GM18870 (cell line): Measurements from ENCODE around the gene PDIA5.
A peak's percentile ranks its signal among the peaks of the same experiment; 100 is the strongest.

Source experiments
- ATAC-seq: cut with Tn5 transposase; IDR thresholded peaks from one replicate; pipeline ENCODE4 v1.9.1; 2021; ENCODE audit warnings: moderate library complexity; ENCODE audit not compliant: unreplicated experiment

PDIA5 gene

GRCh38 chr3:123039178-123039577 lies 27.6 kb upstream of the PDIA5 start:
- no peak for ATAC-seq

GRCh38 chr3:123042413-123042812 lies 24.4 kb upstream of the PDIA5 start:
- no peak for ATAC-seq

- ATAC-seq, result no peak
Observed at GRCh38 chr3:123044981-123045763, 21.7 kb upstream of the PDIA5 start.

- no peak for ATAC-seq
Observed at GRCh38 chr3:123046262-123047061, 20.4 kb upstream of the PDIA5 start.

- ATAC-seq, result no peak
Observed at GRCh38 chr3:123047062-123047319, 19.8 kb upstream of the PDIA5 start.

GRCh38 chr3:123048480-123049237 lies 18.2 kb upstream of the PDIA5 start:
- no peak for ATAC-seq

- ATAC-seq, result no peak
Observed at GRCh38 chr3:123050666-123051065, 16.2 kb upstream of the PDIA5 start.

- ATAC-seq, result no peak
Observed at GRCh38 chr3:123053107-123053506, 13.7 kb upstream of the PDIA5 start.

GRCh38 chr3:123054109-123054778 lies 12.6 kb upstream of the PDIA5 start:
- ATAC-seq, result no peak

- no peak for ATAC-seq
Observed at GRCh38 chr3:123054931-123055330, 11.9 kb upstream of the PDIA5 start.

GRCh38 chr3:123055352-123055751 lies 11.5 kb upstream of the PDIA5 start:
- ATAC-seq, result no peak

- no peak for ATAC-seq
Observed at GRCh38 chr3:123058505-123058904, 8.3 kb upstream of the PDIA5 start.

- no peak for ATAC-seq
Observed at GRCh38 chr3:123060054-123060453, 6.8 kb upstream of the PDIA5 start.

GRCh38 chr3:123061856-123062255 lies 5.0 kb upstream of the PDIA5 start:
- no peak for ATAC-seq

- ATAC-seq, result no peak
Observed at GRCh38 chr3:123063034-123063433, 3.8 kb upstream of the PDIA5 start.

- ATAC-seq, result no peak
Observed at GRCh38 chr3:123064506-123064905, 2.3 kb upstream of the PDIA5 start.

GRCh38 chr3:123064914-123065313 lies 1.9 kb upstream of the PDIA5 start:
- no peak for ATAC-seq

- ATAC-seq, result no peak
Observed at GRCh38 chr3:123066599-123066895, 278 bp upstream of the PDIA5 start.

- ATAC-seq, result peak; percentile 25
Observed at GRCh38 chr3:123067689-123068600, 1.1 kb downstream of the PDIA5 start.

GRCh38 chr3:123068601-123069381 lies 2.0 kb downstream of the PDIA5 start:
- no peak for ATAC-seq
